Uterus (tissue), 4 donors: ENCODE results near the gene ACAD8. TPM values are rescaled to one million over a fixed set of nuclear protein-coding genes. Genes with fewer than 3 reads are reported as not detected.

Experiments used
- DNase-seq, 2 donors: peaks; one replicate each; pipeline ENCODE4 v3.0.0-alpha.2; 2019 to 2020
- H3K27ac ChIP-seq, 2 donors: fragments of 200-600 bp; sonication (generic); 1 replicate in 1 of 2; 2 replicates in 1 of 2; pipeline ENCODE4 v1.5.1; 2016 to 2018
- H3K27me3 ChIP-seq, 2 donors: fragments of 200-600 bp; sonication (generic); one replicate each; pipeline ENCODE4 v1.5.1; 2018 to 2019; ENCODE audit warnings: control low read depth in 1 of 2
- H3K36me3 ChIP-seq, 2 donors: fragments of 200-600 bp; sonication (generic); one replicate each; pipeline ENCODE4 v1.5.1; 2019; ENCODE audit warnings: control low read depth in 1 of 2
- H3K4me1 ChIP-seq, 2 donors: fragments of 200-600 bp; sonication (generic); one replicate each; pipeline ENCODE4 v1.5.1; 2018 to 2019; ENCODE audit warnings: control low read depth in 1 of 2
- H3K4me3 ChIP-seq, 2 donors: fragments of 200-600 bp; sonication (generic); 1 replicate in 1 of 2; 2 replicates in 1 of 2; pipeline ENCODE4 v1.5.1; 2018 to 2019; ENCODE audit warnings: mild to moderate bottlenecking in 1 of 2
- H3K9me3 ChIP-seq, 2 donors: fragments of 200-600 bp; sonication (generic); one replicate each; pipeline ENCODE4 v1.5.1; 2019; ENCODE audit warnings: control low read depth in 1 of 2
- POLR2A ChIP-seq, 2 donors: fragments of 450-650 bp; IDR thresholded peaks; one replicate each; pipeline ENCODE4 v1.6.1; 2016; ENCODE audit warnings: antibody characterized with exemption in 2 of 2, mild to moderate bottlenecking in 1 of 2, moderate library complexity in 1 of 2
- intact Hi-C: fragments of 100-400 bp; cut with DNase I; formaldehyde crosslinking; loops from one replicate; pipeline ENCODE4 v1.15.1; 2023; ENCODE audit warnings: low total_unique reads
- total RNA-seq, 4 donors: library from RNA; depleted of rRNA in 3 of 4; stranded (reverse); fragments of >200 nt in 3 of 4; gene quantifications; one replicate each; pipeline versions ENCODE4 v1.1.0 to v1.2.4, GENCODE V29; 2014 to 2023
- TF ChIP-seq, protein P1 (sequence below), 4 experiments: fragments of 200-600 bp in 2 of 4; fragments of 450-650 bp in 2 of 4; sonication (generic) in 2 of 4; IDR thresholded peaks; one replicate each; pipeline ENCODE4 v1.5.1; 2016 to 2019; ENCODE audit warnings: antibody characterized with exemption in 4 of 4, mild to moderate bottlenecking in 2 of 4, moderate library complexity in 1 of 4
- donor health status: DM: yes; HTN: yes; CAD: no.

ACAD8 gene
- total RNA-seq, 4 donors from 2014 or later = 16.5 to 26.5 (median 21.5) TPM

DNA sequence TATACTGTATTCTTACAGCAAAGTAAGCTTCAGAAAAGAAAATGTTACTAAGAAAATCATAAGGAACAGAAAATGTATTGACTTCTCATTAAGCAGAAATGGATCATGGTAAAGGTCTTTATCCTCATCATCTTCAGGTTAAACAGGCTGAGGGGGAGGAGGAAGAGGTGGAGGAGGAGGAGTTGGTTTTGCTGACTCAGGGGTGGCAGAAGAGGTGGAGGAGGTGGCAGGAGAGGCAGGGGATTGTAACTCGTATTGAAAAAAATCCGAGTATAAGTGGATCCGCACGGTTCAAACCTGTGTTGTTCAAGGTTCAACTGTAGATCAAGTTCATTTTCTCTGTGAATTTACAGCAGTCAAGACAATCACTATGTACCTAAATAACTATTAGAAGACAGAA is 35.8 kb downstream of the ACAD8 start:
- no peak overlapping the region for H3K4me3 ChIP-seq
- no peaks in the 10 kb centered on the region for H3K4me1 ChIP-seq
- intact Hi-C loops = no loop called here
- no peaks in the 10 kb centered on the region for H3K27me3 ChIP-seq
- no peaks in the 10 kb centered on the region for H3K9me3 ChIP-seq
- DNase-seq = no peak
- no peaks in the 10 kb centered on the region for H3K36me3 ChIP-seq
- no peak overlapping the region for H3K27ac ChIP-seq
- TF ChIP-seq, protein P1, sequence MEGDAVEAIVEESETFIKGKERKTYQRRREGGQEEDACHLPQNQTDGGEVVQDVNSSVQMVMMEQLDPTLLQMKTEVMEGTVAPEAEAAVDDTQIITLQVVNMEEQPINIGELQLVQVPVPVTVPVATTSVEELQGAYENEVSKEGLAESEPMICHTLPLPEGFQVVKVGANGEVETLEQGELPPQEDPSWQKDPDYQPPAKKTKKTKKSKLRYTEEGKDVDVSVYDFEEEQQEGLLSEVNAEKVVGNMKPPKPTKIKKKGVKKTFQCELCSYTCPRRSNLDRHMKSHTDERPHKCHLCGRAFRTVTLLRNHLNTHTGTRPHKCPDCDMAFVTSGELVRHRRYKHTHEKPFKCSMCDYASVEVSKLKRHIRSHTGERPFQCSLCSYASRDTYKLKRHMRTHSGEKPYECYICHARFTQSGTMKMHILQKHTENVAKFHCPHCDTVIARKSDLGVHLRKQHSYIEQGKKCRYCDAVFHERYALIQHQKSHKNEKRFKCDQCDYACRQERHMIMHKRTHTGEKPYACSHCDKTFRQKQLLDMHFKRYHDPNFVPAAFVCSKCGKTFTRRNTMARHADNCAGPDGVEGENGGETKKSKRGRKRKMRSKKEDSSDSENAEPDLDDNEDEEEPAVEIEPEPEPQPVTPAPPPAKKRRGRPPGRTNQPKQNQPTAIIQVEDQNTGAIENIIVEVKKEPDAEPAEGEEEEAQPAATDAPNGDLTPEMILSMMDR (IDR thresholded peaks at IDR 0.05) = no peak
- no peak for TF ChIP-seq POLR2A (IDR thresholded peaks at IDR 0.05)

DNA sequence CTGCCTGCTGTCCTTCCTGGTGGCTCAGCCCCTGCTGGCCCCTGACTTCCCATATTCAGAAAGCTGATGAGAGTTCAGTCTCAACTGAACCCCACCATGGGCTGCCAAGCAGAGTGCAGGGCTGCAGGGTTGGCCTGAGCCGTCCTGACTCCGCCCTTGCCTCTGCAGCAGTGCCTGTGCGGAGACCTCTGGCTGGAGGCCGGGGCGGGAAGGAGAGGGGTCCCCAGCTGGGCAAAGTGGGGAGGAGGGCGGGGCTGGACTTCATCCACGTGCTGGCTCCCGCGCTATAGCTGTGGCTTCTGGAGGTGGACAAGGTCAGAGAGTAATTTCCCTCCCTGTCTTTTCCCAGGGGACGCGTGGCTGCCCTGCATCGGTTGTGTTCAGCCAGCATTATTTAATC is 36.4 kb downstream of the ACAD8 start:
- Histone ChIP-seq H3K36me3 (no peaks in the 10 kb centered on the region), H3K27ac (no peak overlapping the region), H3K4me3 (no peak overlapping the region), H3K27me3 (no peaks in the 10 kb centered on the region), H3K4me1 (no peaks in the 10 kb centered on the region), H3K9me3 (no peaks in the 10 kb centered on the region)
- no peak for DNase-seq
- no peak for TF ChIP-seq POLR2A (IDR thresholded peaks at IDR 0.05)
- TF ChIP-seq, protein P1 (IDR thresholded peaks at IDR 0.05) = no peak
- intact Hi-C loops = no loop called here

DNA sequence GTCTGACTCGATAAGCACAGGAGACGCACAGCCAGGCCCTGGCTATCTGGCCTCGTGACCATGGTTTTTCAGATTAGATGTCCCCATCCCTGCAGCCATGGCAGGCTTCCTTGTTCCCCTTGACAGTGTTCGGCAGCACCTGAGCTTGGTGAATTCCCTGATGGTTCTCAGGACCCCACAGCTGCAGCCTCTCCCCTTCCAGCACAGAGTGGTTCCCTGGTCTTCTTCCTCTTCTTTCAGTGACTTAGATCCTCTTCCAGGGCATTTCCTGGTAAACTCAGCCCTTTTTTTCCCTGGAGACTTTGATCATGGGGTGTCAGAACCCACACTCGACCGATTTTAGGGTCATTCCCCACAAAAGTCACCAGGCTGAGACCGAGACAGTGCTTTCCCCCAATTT is 37.3 kb downstream of the ACAD8 start:
- Histone ChIP-seq H3K4me1 (no peaks in the 10 kb centered on the region), H3K4me3 (no peak overlapping the region), H3K27me3 (no peaks in the 10 kb centered on the region), H3K9me3 (no peaks in the 10 kb centered on the region), H3K27ac (no peak overlapping the region), H3K36me3 (no peaks in the 10 kb centered on the region)
- no peak for DNase-seq
- intact Hi-C loops = no loop called here
- TF ChIP-seq POLR2A (IDR thresholded peaks at IDR 0.05) = no peak
- TF ChIP-seq, protein P1 (IDR thresholded peaks at IDR 0.05) = no peak

DNA sequence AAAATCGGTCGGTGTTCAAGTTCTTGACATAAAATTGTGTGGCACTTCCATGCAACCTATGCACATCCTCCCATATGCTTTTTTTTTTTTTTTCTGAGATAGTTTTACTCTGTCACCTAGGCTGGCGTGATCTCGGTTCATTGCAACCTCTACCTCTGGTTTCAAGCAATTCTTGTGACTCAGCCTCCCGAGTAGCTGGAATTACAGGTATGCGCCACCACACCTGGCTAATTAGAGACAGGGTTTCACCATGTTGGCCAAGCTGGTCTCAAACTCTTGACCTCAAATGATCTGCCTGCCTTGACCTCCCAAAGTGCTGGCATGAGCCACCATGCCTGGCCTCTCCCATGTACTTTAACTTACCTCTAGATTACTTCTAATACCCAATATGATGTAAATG is 37.8 kb downstream of the ACAD8 start:
- Histone ChIP-seq H3K9me3 (no peaks in the 10 kb centered on the region), H3K4me1 (no peaks in the 10 kb centered on the region), H3K27me3 (no peaks in the 10 kb centered on the region), H3K36me3 (no peaks in the 10 kb centered on the region), H3K27ac (no peak overlapping the region), H3K4me3 (no peak overlapping the region)
- TF ChIP-seq, protein P1 (IDR thresholded peaks at IDR 0.05) = no peak
- no peak for TF ChIP-seq POLR2A (IDR thresholded peaks at IDR 0.05)
- intact Hi-C loops = no loop called here
- no peak for DNase-seq

DNA sequence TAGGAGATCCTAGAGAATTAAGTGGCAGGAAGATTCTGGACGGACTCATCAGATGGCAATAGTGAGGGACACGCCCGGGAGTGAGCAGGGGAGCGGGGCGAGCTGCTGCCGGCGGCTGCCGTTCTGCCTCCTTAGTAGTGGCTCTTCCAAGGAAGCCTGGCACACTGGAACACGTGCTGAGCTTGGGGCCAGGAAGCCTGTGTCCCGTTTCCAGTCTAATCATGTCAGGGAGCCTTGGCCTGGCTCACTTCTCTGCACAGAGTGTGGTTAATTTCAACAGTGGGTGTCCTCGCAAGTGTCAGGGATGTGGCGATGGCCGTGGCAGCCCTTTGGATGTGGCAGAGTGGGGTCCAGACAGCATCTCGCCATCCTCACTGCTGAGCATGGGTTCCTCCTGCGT is 39.3 kb downstream of the ACAD8 start:
- no peak for DNase-seq
- intact Hi-C loops = no loop called here
- no peaks in the 10 kb centered on the region for H3K36me3 ChIP-seq
- no peak overlapping the region for H3K4me3 ChIP-seq
- H3K27ac ChIP-seq = no peak overlapping the region
- no peaks in the 10 kb centered on the region for H3K27me3 ChIP-seq
- TF ChIP-seq, protein P1 (IDR thresholded peaks at IDR 0.05) = no peak
- TF ChIP-seq POLR2A (IDR thresholded peaks at IDR 0.05) = no peak
- no peaks in the 10 kb centered on the region for H3K9me3 ChIP-seq
- H3K4me1 ChIP-seq = no peaks in the 10 kb centered on the region
